ENCODE results near the gene PIK3CD. TPM values are rescaled to one million over a fixed set of nuclear protein-coding genes. Genes with fewer than 3 reads are reported as not detected.

The PIK3CD gene
- total RNA-seq (2014; rRNA removed; shearing (Covaris generic)): 10.4 and 11.1 TPM in 2 replicates

- peak; percentile 47 for DNase-seq (ENCODE audit: low read depth)
Observed at GRCh38 chr1:9651565-9652378, at the start of gene PIK3CD. PIK3CD (plus strand) TSS chr1:9651731; CDS start chr1:9710456, 58,725 bp downstream.

GRCh38 chr1:9601942-9602793 is 49.4 kb upstream of the PIK3CD start:
- DNase-seq (ENCODE audit: low read depth): no peak

GRCh38 chr1:9602794-9603167 is 48.8 kb upstream of the PIK3CD start:
- no peak for DNase-seq (ENCODE audit: low read depth)

GRCh38 chr1:9603307-9603706 is 48.2 kb upstream of the PIK3CD start:
- DNase-seq (ENCODE audit: low read depth): no peak

GRCh38 chr1:9603766-9604753 is 47.5 kb upstream of the PIK3CD start:
- no peak for DNase-seq (ENCODE audit: low read depth)

GRCh38 chr1:9604836-9605235 is 46.7 kb upstream of the PIK3CD start:
- DNase-seq (ENCODE audit: low read depth): no peak

- DNase-seq (ENCODE audit: low read depth): no peak
Observed at GRCh38 chr1:9605946-9606455, 45.5 kb upstream of the PIK3CD start.

GRCh38 chr1:9606458-9606857 is 45.1 kb upstream of the PIK3CD start:
- no peak for DNase-seq (ENCODE audit: low read depth)

- no peak for DNase-seq (ENCODE audit: low read depth)
Observed at GRCh38 chr1:9606948-9607347, 44.6 kb upstream of the PIK3CD start.

GRCh38 chr1:9607352-9607751 is 44.2 kb upstream of the PIK3CD start:
- no peak for DNase-seq (ENCODE audit: low read depth)

- no peak for DNase-seq (ENCODE audit: low read depth)
Observed at GRCh38 chr1:9609998-9610397, 41.5 kb upstream of the PIK3CD start.

- no peak for DNase-seq (ENCODE audit: low read depth)
Observed at GRCh38 chr1:9610548-9610947, 41.0 kb upstream of the PIK3CD start.

GRCh38 chr1:9611716-9612115 is 39.8 kb upstream of the PIK3CD start:
- DNase-seq (ENCODE audit: low read depth): no peak

- DNase-seq (ENCODE audit: low read depth): no peak
Observed at GRCh38 chr1:9612162-9612845, 39.2 kb upstream of the PIK3CD start.

- DNase-seq (ENCODE audit: low read depth): no peak
Observed at GRCh38 chr1:9612871-9613624, 38.5 kb upstream of the PIK3CD start.

GRCh38 chr1:9613625-9614299 is 37.8 kb upstream of the PIK3CD start:
- no peak for DNase-seq (ENCODE audit: low read depth)

GRCh38 chr1:9615316-9616063 is 36.0 kb upstream of the PIK3CD start:
- DNase-seq (ENCODE audit: low read depth): peak; percentile 68

GRCh38 chr1:9618909-9619679 is 32.4 kb upstream of the PIK3CD start:
- DNase-seq (ENCODE audit: low read depth): no peak
